HEK293 (cell line): ENCODE data around the gene FILIP1L.

Experiments used
- CTCF ChIA-PET: fragments of 350-600 bp; formaldehyde crosslinking; extraction: SDS; loops from one replicate; lab custom pipeline; 2021; ENCODE audit warnings: antibody characterized with exemption; lab: Yijun Ruan, JAX
- POLR2A ChIA-PET: fragments of 300-600 bp; formaldehyde crosslinking; extraction: SDS; loops from one replicate; lab custom pipeline; 2020; ENCODE audit warnings: antibody characterized with exemption, inconsistent platforms; lab: Yijun Ruan, JAX
- H3K27ac ChIP-seq: fragments of 200-500 bp; sonication (Bioruptor generic); 2 replicates; pipeline ENCODE4 v1.5.1; 2014; ENCODE audit warnings: low read depth, low read length, control low read depth, inconsistent platforms; ENCODE audit errors: extremely low read depth
- H3K36me3 ChIP-seq, 2 experiments: fragments of 200-500 bp in 1 of 2; sonication (Bioruptor generic) in 1 of 2; 1 replicate in 1 of 2; 2 replicates in 1 of 2; pipeline ENCODE4 v1.5.1; 2014 to 2017; ENCODE audit warnings: inconsistent platforms in 2 of 2, low read length in 2 of 2; ENCODE audit not compliant: control insufficient read depth in 2 of 2, insufficient read depth in 1 of 2
- H3K4me1 ChIP-seq: fragments of 200-500 bp; sonication (Bioruptor generic); 2 replicates; pipeline ENCODE4 v1.5.1; 2014; ENCODE audit warnings: mild to moderate bottlenecking, low read length, inconsistent platforms; ENCODE audit not compliant: control insufficient read depth, insufficient read depth
- H3K4me3 ChIP-seq: 2 replicates; pipeline ENCODE4 v1.5.1; 2011; ENCODE audit warnings: low read depth, mild to moderate bottlenecking, control low read depth, low read length, moderate library complexity
- H3K9me3 ChIP-seq: fragments of 200-500 bp; sonication (Bioruptor generic); 2 replicates; pipeline ENCODE4 v1.5.1; 2014; ENCODE audit warnings: low read depth, low read length, inconsistent platforms; ENCODE audit not compliant: control insufficient read depth, insufficient read depth
- ATF2 ChIP-seq: fragments of 450-650 bp; formaldehyde crosslinking; IDR thresholded peaks from 2 replicates; pipeline ENCODE4 v1.5.1; 2016; ENCODE audit warnings: missing biosample characterization, missing genetic modification characterization, low read depth
- EGR2 ChIP-seq: fragments of 450-650 bp; formaldehyde crosslinking; IDR thresholded peaks from 2 replicates; pipeline ENCODE4 v1.5.1; 2016; ENCODE audit warnings: low read depth, missing biosample characterization, missing genetic modification characterization
- GFI1B ChIP-seq: fragments of 450-650 bp; formaldehyde crosslinking; IDR thresholded peaks from 2 replicates; pipeline ENCODE4 v1.5.1; 2016; ENCODE audit warnings: missing biosample characterization, missing genetic modification characterization
- GLIS1 ChIP-seq: fragments of 450-650 bp; formaldehyde crosslinking; IDR thresholded peaks from 2 replicates; pipeline ENCODE4 v1.5.1; 2016; ENCODE audit warnings: missing biosample characterization, missing genetic modification characterization
- KLF1 ChIP-seq: fragments of 450-650 bp; formaldehyde crosslinking; IDR thresholded peaks from 2 replicates; pipeline ENCODE4 v1.5.1; 2016; ENCODE audit warnings: missing biosample characterization, missing genetic modification characterization
- RBAK ChIP-seq: fragments of 450-650 bp; formaldehyde crosslinking; IDR thresholded peaks from 2 replicates; pipeline ENCODE4 v1.5.1; 2016; ENCODE audit warnings: missing biosample characterization, missing genetic modification characterization
- YY2 ChIP-seq: fragments of 450-650 bp; formaldehyde crosslinking; IDR thresholded peaks from 2 replicates; pipeline ENCODE4 v1.5.1; 2016; ENCODE audit warnings: missing biosample characterization, missing genetic modification characterization
- ZBTB8A ChIP-seq: fragments of 450-650 bp; formaldehyde crosslinking; IDR thresholded peaks from 2 replicates; pipeline ENCODE4 v1.5.1; 2016; ENCODE audit warnings: missing biosample characterization, missing genetic modification characterization
- ZNF112 ChIP-seq: fragments of 450-650 bp; formaldehyde crosslinking; IDR thresholded peaks from 2 replicates; pipeline ENCODE4 v1.5.0; 2017; ENCODE audit warnings: missing biosample characterization, missing genetic modification characterization
- ZNF138 ChIP-seq: fragments of 450-650 bp; formaldehyde crosslinking; IDR thresholded peaks from 2 replicates; pipeline ENCODE4 v1.5.1; 2016; ENCODE audit warnings: missing biosample characterization, missing genetic modification characterization, borderline replicate concordance
- ZNF362 ChIP-seq: fragments of 450-650 bp; formaldehyde crosslinking; IDR thresholded peaks from 2 replicates; pipeline ENCODE4 v1.5.1; 2016; ENCODE audit warnings: missing biosample characterization, missing genetic modification characterization
- ZNF521 ChIP-seq: fragments of 450-650 bp; formaldehyde crosslinking; IDR thresholded peaks from 2 replicates; pipeline ENCODE4 v1.5.1; 2017; ENCODE audit warnings: missing biosample characterization, mild to moderate bottlenecking, missing genetic modification characterization
- ZNF600 ChIP-seq: fragments of 450-650 bp; formaldehyde crosslinking; IDR thresholded peaks from 2 replicates; pipeline ENCODE4 v1.5.1; 2016; ENCODE audit warnings: missing biosample characterization, missing genetic modification characterization
- ZNF639 ChIP-seq: fragments of 450-650 bp; formaldehyde crosslinking; IDR thresholded peaks from 2 replicates; pipeline ENCODE4 v1.5.1; 2016; ENCODE audit warnings: missing biosample characterization, missing genetic modification characterization
- ZNF645 ChIP-seq: fragments of 450-650 bp; formaldehyde crosslinking; IDR thresholded peaks from 2 replicates; pipeline ENCODE4; 2016; ENCODE audit warnings: missing biosample characterization, missing genetic modification characterization
- ZNF660 ChIP-seq: fragments of 450-650 bp; IDR thresholded peaks from 2 replicates; pipeline ENCODE4 v1.5.1; 2018; ENCODE audit warnings: missing biosample characterization, mild to moderate bottlenecking, missing genetic modification characterization
- ZNF677 ChIP-seq: fragments of 450-650 bp; IDR thresholded peaks from 2 replicates; pipeline ENCODE4 v1.5.0; 2018; ENCODE audit warnings: missing biosample characterization, mild to moderate bottlenecking, missing genetic modification characterization, moderate library complexity
- TF ChIP-seq, protein P1 (sequence below): fragments of 450-650 bp; formaldehyde crosslinking; IDR thresholded peaks from 2 replicates; pipeline ENCODE4 v1.5.1; 2016; ENCODE audit warnings: missing biosample characterization, missing genetic modification characterization

Gene FILIP1L

GRCh38 chr3:99971761-99972160, 142.5 kb downstream of the FILIP1L start:
- CTCF ChIA-PET, result no interaction called here
- POLR2A ChIA-PET, result no interaction called here
- Histone ChIP-seq H3K4me3 (no peak overlapping the region), H3K36me3 (no peaks in the 10 kb centered on the region), H3K4me1 (no peaks in the 10 kb centered on the region)
- TF ChIP-seq GLIS1 (tag by site-specific recombination) (no peak), ZNF521 (tag by site-specific recombination) (no peak), EGR2 (tag by site-specific recombination) (no peak), ZNF639 (tag by site-specific recombination) (no peak), YY2 (no peak), ZNF138 (tag by site-specific recombination) (no peak), ZNF660 (no peak)
- TF ChIP-seq, protein P1, sequence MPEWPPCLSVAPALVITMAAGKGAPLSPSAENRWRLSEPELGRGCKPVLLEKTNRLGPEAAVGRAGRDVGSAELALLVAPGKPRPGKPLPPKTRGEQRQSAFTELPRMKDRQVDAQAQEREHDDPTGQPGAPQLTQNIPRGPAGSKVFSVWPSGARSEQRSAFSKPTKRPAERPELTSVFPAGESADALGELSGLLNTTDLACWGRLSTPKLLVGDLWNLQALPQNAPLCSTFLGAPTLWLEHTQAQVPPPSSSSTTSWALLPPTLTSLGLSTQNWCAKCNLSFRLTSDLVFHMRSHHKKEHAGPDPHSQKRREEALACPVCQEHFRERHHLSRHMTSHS (tag by site-specific recombination), result no peak
- TF ChIP-seq, all 188 proteins: peak for 0
- Histone ChIP-seq H3K27ac (no peak overlapping the region), H3K9me3 (no peaks in the 10 kb centered on the region)

GRCh38 chr3:99970198-99970597, 144.1 kb downstream of the FILIP1L start:
- Histone ChIP-seq H3K4me1 (0 out of 2 replicates have a peak, but pooled peaks cover 2% of the 10 kb centered on the region), H3K9me3 (no peaks in the 10 kb centered on the region), H3K27ac (no peak overlapping the region), H3K36me3 (no peaks in the 10 kb centered on the region), H3K4me3 (no peak overlapping the region)
- ChIA-PET CTCF (interaction anchor here (0.6 kb wide), 1 partner anchor 256 kb away, joined by 5 read pairs; no protein-coding TSS in a partner anchor), POLR2A (no interaction called here)
- TF ChIP-seq ZNF677 (tag by site-specific recombination), result no peak
- no peak for TF ChIP-seq ZNF112 (tag by site-specific recombination)
- TF ChIP-seq ZNF362, result no peak
- TF ChIP-seq RBAK (tag by site-specific recombination), result no peak
- TF ChIP-seq GFI1B (tag by site-specific recombination), result no peak
- TF ChIP-seq ZNF600, result no peak
- no peak for TF ChIP-seq ZNF645

DNA sequence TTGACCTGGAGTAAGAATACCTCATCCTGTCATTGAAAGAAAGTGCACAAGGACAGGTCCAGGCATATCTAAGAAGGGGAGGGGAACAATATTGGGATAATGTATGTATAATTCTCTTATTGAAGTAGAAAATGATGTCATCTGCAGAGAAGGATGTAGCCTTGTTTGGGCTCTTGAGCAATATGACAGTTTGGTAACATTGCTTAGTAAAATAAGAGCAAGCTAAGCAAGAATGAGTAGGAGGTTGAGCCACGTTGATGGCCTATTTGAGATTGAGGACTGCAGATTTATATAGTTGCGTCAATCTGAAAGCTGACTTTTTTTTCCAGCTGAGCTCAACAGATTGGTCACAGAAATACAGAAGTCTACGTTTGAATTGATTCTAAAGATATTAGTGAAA, 145.2 kb downstream of the FILIP1L start:
- Histone ChIP-seq H3K27ac (no peak overlapping the region), H3K9me3 (no peaks in the 10 kb centered on the region), H3K4me3 (no peak overlapping the region), H3K4me1 (0 out of 2 replicates have a peak, but pooled peaks cover 2% of the 10 kb centered on the region), H3K36me3 (no peaks in the 10 kb centered on the region)
- ChIA-PET CTCF (no interaction called here), POLR2A (no interaction called here)
- TF ChIP-seq ATF2 (tag by site-specific recombination) (peak; percentile 34; the same call in 1 of the 2 replicates), ZBTB8A (tag by site-specific recombination) (no peak), KLF1 (tag by site-specific recombination) (no peak)
- TF ChIP-seq, all 188 proteins: peak for 1
